Measurements from ENCODE around the gene ITPR3. TPM values are rescaled to one million over a fixed set of nuclear protein-coding genes. Genes with fewer than 3 reads are reported as not detected.
"Not testable (repeated sequence)": the region's sequence is repeated elsewhere in the genome, so short reads cannot be mapped to it uniquely, and the experiment has no call there.

ITPR3 gene
- total RNA-seq, 2 donors from 2014 or later: 17.5 to 25.9 TPM

GRCh38 chr6:33592280-33592594, 28.9 kb upstream of the ITPR3 start:
- TF ChIP-seq CTCF (IDR thresholded peaks at IDR 0.05) (no peak), POLR2A (IDR thresholded peaks at IDR 0.05) (no peak)
- whole genome bisulfite sequencing, 2 donors: 87 to 91% methylated on average over 7 of the region's 7 CpGs
- ATAC-seq (no peak), DNase-seq (no peak)
- intact Hi-C loops (cut with DNase I): no loop called here
- Histone ChIP-seq H3K27ac (no peak overlapping the region), H3K36me3 (replicated peaks in 1 of 2; ENCODE audit: insufficient read depth in 1 of 2, low read depth in 2 of 2) (no peaks in the 10 kb centered on the region), H3K4me1 (peaks cover 29% of the 10 kb centered on the region), H3K27me3 (no peaks in the 10 kb centered on the region), H3K9me3 (no peaks in the 10 kb centered on the region), H3K4me3 (no peak overlapping the region)

GRCh38 chr6:33592595-33593413, 28.3 kb upstream of the ITPR3 start:
- TF ChIP-seq CTCF (IDR thresholded peaks at IDR 0.05): no peak
- TF ChIP-seq POLR2A (IDR thresholded peaks at IDR 0.05): no peak
- H3K4me1 ChIP-seq: peaks cover 29% of the 10 kb centered on the region
- intact Hi-C loops (cut with DNase I): no loop called here
- DNase-seq (peak in 2 of 4 donors; percentile 30 to 50), ATAC-seq (no peak)
- no peak overlapping the region for H3K4me3 ChIP-seq
- H3K36me3 ChIP-seq (replicated peaks in 1 of 2; ENCODE audit: insufficient read depth in 1 of 2, low read depth in 2 of 2): no peaks in the 10 kb centered on the region
- H3K27me3 ChIP-seq: no peaks in the 10 kb centered on the region
- H3K27ac ChIP-seq: peak overlapping the region in 1 of 4 donors; percentile 29
- WGBS, 2 donors: 42 to 60% methylated on average over 49 to 50 of the region's 57 CpGs
- no peaks in the 10 kb centered on the region for H3K9me3 ChIP-seq

- Histone ChIP-seq H3K27ac (peak overlapping the region in 1 of 4 donors; percentile 29), H3K4me1 (peaks cover 29% of the 10 kb centered on the region), H3K9me3 (no peaks in the 10 kb centered on the region), H3K36me3 (replicated peaks in 1 of 2; ENCODE audit: insufficient read depth in 1 of 2, low read depth in 2 of 2) (no peaks in the 10 kb centered on the region), H3K27me3 (no peaks in the 10 kb centered on the region), H3K4me3 (no peak overlapping the region)
- intact Hi-C loops (cut with DNase I): no loop called here
- no peak for DNase-seq
- no peak for TF ChIP-seq CTCF (IDR thresholded peaks at IDR 0.05)
- TF ChIP-seq POLR2A (IDR thresholded peaks at IDR 0.05): no peak
- 29 to 35% methylated on average over 4 of the region's 4 CpGs for WGBS, 2 donors
- ATAC-seq: no peak
Measured at GRCh38 chr6:33593414-33593727, 27.8 kb upstream of the ITPR3 start.

- H3K27ac ChIP-seq: no peak overlapping the region
- WGBS, 2 donors: 80 to 89% methylated on average over 18 of the region's 18 CpGs
- no peaks in the 10 kb centered on the region for H3K36me3 ChIP-seq (replicated peaks in 1 of 2; ENCODE audit: insufficient read depth in 1 of 2, low read depth in 2 of 2)
- intact Hi-C loops (cut with DNase I): loop anchor here (5.0 kb wide), 1 partner anchor 112 kb away; no protein-coding TSS in a partner anchor
- no peaks in the 10 kb centered on the region for H3K9me3 ChIP-seq
- DNase-seq (no peak), ATAC-seq (no peak)
- H3K27me3 ChIP-seq: no peaks in the 10 kb centered on the region
- peaks cover 14% of the 10 kb centered on the region for H3K4me1 ChIP-seq
- H3K4me3 ChIP-seq: no peak overlapping the region
- TF ChIP-seq CTCF (IDR thresholded peaks at IDR 0.05) (no peak), POLR2A (IDR thresholded peaks at IDR 0.05) (no peak)
Measured at GRCh38 chr6:33595001-33595846, 25.9 kb upstream of the ITPR3 start.

- not testable (repeated sequence) for H3K9me3 ChIP-seq; H3K36me3 ChIP-seq (replicated peaks in 1 of 2; ENCODE audit: insufficient read depth in 1 of 2, low read depth in 2 of 2); ATAC-seq; H3K27me3 ChIP-seq; H3K4me3 ChIP-seq; H3K4me1 ChIP-seq; DNase-seq; H3K27ac ChIP-seq
- WGBS, 2 donors: 54 to 89% methylated on average over 5 of the region's 5 CpGs
- intact Hi-C loops (cut with DNase I): loop anchor here (5.0 kb wide), 1 partner anchor 110 kb away; no protein-coding TSS in a partner anchor
Measured at GRCh38 chr6:33596894-33597293, 24.2 kb upstream of the ITPR3 start.
